ENCODE data around the gene HINT2.

Gene HINT2

DNA sequence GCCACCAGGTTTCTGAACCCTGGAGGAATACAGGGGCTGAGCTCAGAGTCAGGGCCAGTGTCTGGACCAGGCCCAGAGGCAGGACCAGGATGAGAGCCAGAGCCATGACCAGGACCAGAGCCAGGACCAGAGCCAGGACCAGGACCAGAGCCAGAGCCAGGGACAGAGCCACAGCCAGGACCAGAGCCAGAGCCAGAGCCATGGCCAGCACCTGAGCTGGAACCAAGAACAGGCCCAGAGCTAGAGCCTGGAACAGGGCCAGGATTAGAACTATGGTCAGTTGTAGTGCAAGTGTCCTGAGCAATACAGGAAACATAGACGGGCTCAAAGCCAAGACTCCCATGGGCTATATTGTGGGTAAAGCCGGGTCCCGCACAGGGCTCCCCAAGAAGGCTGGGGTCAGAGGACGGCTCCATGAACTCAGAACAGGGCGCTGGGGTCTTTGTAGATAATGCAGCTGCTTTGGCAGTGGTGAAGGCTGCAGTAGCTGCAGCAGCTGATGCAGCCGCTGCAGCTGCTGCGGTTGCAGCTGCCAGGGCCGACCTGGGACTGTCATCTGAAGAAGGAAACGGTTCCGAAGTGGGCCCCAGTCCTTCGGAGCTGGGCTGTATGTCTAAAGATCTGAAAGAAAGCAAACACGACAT, 3.3 kb downstream of the HINT2 start:
- no peak for DNase-seq (ENCODE audit: low spot score)

DNA sequence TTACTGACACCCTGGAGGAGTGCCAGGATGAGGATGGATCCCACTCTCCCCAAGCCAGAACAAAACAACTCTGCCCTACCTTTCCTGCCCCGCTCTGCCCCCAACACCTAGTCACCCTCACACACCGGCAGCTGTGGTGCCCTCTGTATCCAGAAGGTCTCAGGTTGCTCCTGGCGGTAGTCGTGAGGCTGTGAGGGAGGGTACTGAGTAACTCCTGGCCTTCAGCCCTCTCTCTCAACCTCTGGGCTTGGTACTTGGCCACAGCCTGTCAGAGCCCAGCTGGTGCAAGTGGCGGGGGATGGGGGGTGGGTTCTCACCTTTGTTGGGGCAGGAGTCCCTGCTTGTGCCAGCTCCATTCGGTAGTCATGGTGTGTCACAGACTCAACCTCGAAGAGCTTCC, 4.7 kb downstream of the HINT2 start:
- DNase-seq (ENCODE audit: low spot score) = no peak

DNA sequence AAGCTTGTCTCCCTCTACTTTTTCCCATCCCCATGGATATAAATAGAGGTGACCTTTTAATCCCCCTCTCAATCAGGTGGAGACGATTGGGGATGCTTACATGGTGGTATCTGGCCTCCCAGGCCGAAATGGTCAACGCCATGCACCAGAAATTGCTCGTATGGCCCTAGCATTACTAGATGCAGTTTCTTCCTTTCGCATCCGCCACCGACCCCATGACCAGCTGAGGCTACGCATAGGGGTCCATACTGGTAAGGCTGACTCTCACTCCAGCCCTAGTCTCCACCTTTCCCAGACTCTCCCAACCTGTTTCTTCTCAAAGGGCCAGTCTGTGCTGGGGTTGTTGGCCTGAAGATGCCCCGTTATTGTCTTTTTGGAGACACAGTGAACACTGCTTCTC, 6.4 kb downstream of the HINT2 start:
- DNase-seq (ENCODE audit: low spot score) = no peak

DNA sequence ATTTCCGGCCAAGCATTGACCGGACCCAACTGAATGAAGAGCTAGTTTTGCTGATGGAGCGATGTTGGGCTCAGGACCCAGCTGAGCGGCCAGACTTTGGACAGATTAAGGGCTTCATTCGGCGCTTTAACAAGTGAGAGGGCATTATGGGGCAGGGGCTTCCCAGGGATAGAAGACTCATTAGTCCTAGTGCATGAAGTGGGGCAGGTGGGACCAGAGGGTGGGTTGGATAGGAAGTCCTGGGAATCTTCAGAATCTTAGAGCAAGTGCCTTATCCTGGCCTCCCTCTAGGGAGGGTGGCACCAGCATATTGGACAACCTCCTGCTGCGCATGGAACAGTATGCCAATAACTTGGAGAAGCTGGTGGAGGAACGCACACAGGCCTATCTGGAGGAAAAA, 8.7 kb downstream of the HINT2 start:
- DNase-seq (ENCODE audit: low spot score) = no peak

DNA sequence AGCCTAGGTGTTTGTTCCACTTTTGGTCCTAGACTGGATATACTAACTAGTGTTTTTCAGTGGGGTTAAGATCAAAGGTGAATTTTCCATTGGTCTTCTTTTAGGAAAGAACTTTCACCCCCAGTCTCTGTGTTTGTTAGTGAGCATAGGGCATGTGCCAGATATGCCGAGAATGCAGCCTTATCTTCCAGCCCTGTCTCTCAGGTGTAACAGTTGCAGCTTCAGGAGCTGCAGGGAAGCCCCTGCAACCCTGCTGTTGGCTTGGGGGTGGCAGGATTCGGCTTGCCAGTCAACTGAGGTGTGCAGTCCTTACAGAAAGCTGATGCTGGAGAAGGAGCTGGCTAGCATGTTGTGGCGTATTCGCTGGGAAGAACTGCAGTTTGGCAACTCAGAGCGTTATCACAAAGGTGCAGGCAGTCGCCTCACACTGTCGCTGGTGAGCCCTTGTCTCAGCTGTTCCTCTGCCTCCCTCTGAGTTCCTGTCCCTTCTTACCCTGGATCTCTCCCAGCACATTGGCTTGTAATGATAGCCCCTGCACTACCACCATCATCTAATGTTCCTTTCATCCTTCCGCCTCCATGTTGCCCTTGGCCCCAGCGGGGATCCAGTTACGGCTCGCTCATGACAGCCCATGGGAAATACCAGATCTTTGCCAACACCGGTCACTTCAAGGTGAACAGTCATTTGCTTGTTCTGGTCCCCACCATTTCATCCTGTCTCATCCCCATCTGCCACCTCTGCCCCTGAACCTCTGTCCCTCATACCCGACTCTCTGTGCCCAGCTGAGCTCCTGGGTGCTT, 13.3 kb downstream of the HINT2 start:
- DNase-seq (ENCODE audit: low spot score) = peak; percentile 20

DNA sequence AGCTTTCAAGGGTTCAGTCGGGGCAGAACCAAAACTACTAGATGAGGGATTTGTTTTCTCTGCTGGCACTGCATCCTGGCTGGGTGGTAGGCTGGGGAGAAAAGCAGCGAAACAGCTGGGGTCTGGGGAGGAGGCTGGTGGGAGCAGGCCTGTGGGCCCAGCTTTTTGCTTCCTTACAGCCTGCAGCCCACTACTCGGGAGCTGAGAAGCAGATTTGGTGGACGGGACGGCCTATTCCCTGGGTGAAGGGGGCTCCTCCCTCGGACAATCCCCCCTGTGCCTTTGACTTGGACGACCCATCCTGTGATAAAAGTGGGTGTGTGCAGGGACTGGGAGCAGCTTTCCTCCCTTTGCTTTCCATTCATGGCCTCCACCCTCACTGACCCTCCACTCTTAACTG, 14.3 kb downstream of the HINT2 start:
- DNase-seq (ENCODE audit: low spot score) = no peak

DNA sequence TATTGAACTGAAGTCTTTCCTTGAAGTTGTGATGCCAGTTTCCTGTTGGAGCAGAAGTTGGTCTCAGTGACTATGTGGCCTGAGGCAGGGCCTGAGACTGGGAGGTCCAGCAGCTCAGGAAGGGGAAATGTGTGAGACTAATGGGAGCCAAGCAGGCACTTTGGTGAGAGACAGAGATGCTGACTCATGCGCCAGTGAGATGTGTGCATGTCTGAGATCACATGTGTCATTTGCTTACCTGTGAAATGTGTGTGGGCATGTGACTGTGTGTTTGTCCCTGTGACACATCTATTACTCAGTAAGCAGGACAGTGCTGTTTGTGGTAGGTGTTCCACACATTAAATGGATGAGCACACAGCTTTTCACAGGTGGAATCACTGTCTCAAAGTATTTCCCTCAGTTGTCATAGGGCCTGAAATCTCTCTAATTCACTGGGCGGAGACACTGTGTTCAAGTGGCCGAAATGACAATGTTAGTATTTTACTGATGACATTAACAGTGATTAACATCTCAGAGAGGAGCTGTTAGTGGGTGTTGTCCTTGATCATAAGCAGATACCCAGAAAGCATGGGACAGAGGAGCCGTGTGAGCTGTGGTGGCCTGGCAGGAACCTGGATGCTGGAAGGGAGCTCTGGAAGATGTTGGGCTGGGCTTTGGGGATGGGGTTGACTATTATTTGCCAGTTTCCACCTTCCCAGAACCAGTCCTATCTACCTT, 16.0 kb downstream of the HINT2 start:
- peak; percentile 63 for DNase-seq (ENCODE audit: low spot score)

DNA sequence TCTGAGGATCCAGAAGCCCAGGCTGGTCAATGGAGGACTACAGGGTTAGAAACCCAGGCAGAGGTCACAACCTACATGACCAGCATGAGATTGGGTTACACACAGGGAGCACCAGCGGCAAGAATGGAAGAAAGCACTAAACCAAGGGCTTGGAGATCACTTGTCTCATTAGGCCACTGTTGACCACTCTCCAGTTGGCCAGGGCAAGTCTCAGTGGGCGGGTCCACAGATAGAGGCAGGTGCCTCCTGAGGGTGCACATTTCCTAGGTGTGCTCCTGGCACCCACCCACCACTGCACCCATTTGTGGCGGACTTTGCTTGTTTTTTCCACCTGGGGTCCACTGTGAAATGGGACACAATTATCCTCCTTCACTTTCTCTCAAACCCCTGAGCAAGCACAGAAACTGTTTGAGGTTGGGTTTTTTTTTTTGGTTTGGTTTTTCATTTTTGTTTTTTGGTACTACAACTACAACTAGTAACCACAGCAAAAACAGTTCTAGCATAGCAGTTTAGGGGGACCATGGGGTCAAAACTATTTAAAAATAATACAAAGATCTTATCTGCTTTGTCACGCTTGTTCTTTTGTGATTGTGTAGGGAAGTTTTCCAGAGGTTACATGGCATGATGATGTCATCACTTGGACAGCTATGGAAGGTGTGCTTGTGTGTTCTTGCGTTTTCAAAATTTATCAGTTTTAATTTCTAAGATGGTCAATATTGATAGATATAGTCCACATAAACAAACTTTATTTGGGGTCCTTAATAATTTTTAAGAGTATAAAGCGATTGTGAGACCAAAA, 17.3 kb downstream of the HINT2 start:
- DNase-seq (ENCODE audit: low spot score) = no peak

DNA sequence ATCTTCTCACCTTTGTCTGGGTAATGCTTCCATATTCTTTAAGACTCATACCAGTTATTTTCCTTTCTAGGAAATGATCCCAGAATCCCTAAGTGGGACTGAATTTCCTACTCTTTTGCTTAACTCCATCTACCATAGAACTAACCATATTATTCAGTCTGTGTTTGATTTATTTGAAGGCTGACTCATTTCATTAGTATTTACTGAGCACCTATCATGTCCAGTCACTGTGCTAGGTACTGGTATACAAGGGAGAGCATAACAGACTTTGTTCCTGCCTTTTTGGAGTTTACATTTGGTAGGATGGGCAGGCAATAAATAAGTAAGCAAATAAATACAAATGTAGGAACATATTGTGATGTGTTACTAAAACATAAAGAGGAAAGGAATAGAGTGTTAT, 19.1 kb downstream of the HINT2 start:
- DNase-seq (ENCODE audit: low spot score) = no peak

DNA sequence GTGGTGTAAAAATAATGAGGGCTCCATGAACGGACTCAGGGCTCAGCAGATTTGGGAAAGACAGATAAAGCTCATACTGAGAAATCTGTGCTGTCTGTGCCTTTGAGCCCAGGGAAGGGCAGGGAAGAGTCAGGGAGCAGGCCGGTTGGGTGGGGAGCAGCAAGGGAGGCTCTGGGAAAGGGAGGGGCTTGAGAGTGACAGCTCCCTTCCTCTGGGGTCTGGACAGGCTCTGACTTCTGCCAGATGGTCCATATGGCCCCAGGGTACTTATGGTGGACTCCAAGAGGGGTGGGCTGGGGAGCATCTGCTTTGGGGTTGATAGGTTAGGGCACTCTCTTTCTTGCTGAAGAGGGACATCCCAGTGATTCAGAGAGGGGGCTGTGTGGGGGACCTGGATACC, 21.4 kb downstream of the HINT2 start:
- no peak for DNase-seq (ENCODE audit: low spot score)

DNA sequence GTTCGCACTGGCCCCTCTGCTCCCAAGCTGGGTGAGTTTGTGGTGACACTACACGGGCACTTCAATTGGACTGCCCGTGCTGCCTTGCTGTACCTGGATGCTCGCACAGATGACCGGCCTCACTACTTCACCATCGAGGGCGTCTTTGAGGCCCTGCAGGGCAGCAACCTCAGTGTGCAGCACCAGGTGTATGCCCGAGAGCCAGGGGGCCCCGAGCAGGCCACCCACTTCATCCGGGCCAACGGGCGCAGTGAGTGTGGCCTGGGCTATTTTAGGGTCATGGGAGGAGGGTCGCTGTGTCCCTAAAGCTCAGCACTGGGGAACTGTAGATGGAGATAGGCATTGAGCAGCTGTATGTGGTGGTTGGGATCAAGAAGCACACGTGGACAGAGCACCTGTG, 22.0 kb downstream of the HINT2 start:
- DNase-seq (ENCODE audit: low spot score) = no peak

DNA sequence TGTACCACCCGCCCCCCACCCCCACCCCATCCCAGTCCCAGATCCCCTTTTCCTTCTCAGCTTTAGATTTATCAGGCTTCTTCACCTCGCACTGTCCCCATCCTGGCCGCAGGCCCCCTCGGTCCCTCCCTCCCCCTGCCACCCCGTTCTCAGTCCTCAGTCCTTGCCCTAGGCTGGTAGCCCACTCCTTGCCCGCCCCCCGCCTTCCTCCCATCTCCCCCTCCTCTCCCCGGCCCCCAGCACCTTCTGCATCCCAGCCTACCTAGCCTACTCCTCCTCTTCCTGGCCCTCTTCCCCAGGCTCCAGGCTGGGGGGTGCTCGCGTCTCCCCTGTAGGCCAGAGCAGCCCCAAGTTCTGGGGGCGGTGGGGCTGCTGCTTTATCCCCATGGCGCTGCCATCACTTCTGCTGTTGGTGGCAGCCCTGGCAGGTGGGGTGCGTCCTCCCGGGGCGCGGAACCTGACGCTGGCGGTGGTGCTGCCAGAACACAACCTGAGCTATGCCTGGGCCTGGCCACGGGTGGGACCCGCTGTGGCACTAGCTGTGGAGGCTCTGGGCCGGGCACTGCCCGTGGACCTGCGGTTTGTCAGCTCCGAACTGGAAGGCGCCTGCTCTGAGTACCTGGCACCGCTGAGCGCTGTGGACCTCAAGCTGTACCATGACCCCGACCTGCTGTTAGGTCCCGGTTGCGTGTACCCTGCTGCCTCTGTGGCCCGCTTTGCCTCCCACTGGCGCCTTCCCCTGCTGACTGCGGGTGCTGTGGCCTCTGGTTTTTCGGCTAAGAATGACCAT, 22.6 kb downstream of the HINT2 start:
- no peak for DNase-seq (ENCODE audit: low spot score)

DNA sequence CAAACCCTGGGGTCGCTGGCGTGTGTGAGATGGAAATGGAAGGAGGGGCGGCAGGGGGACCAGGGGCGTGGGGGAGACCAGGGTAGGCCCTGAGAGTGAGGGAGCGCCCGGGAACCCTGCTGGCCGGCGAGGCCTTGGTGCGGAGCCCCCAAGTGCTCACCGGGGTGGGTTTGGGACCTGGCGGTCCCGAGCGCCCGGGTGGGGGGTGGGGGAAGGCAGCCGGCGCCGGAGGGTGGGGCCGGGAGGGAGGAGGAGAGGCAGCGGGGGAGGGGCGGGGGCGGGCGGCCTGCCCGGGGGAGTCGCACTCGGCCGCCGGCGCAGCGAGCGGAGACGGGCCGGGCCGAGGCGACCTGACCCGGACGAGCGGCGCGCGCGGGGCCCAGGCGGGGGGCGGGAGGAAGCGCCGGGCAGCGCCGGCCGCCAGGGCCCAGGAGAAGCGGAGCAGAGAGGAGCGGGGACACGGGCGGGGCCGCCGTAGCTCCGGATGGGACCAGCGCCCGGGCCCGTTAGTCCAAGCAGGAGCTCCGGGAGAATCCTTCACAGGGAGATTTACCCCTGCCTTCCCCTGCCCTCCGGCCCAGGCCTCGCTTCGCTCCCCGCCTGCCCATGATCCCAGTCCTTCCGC, 23.4 kb downstream of the HINT2 start, which contains the start of gene NPR2:
NPR2 (plus strand) TSS at position 295 of the 625 bp plus-strand sequence. CDS start 818 bp downstream, outside the sequence.
- DNase-seq (ENCODE audit: low spot score) = no peak

DNA sequence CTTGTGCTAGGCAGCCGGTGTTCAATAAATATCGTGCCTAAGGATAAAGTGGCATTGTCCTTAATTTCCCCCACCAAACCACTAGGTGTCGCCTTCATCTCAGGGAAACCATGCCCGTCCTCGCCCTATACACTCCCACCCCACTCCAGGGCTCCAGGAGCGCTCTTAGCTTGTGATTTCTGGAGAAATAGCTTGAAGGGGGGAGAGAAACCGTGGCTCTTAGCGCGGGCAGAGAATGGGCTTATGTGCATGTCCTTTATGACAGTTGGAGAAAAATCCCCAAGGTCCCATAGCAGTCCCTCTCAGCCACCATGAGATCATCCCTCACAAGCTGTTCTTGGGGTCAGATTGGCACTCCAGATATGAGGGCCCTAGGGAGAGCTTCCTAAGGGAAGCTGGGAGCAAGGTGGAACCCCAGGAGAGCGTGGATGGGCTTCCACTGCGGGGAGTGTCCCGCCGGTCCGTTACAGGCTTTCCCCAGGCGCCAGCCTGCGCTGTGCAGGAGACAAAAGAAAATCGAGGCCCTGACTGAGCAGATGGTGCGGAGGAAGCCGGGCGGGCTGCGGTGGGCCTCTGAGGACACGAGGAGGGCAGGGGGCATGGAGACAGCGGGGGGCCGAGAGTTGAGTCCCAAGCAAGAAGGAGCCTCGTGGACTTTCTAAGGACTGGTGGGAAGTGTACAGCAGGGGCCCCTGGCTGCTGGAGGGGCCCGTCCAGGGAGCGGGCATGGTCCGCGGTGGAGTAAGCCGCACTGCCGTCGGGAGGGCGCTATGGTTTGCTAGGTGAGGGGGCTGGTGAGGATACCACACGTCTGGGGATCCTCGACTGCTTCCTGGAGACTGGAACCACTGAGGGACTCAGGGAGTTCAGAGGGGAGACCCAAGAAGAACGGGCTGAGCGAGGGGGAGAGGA, 24.2 kb downstream of the HINT2 start:
- peak; percentile 80 for DNase-seq (ENCODE audit: low spot score)

DNA sequence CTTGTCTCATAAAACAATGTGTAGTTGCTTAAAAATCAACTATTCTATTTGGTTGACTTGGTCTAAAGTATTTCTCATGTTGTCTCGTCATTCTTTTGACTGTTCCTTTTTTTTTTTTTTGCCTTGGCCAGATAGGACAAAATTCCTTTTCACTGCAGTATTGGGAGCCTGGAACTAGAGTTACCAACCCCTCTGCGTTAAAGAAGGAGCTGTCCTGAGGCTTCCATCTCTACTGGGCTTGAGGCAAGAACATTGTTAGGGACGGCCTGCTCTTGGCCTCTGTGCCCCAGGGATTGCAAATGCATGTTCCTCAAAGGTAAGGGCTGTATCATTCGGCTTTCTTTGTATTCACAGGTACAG, 24.8 kb downstream of the HINT2 start:
- DNase-seq (ENCODE audit: low spot score) = no peak

DNA sequence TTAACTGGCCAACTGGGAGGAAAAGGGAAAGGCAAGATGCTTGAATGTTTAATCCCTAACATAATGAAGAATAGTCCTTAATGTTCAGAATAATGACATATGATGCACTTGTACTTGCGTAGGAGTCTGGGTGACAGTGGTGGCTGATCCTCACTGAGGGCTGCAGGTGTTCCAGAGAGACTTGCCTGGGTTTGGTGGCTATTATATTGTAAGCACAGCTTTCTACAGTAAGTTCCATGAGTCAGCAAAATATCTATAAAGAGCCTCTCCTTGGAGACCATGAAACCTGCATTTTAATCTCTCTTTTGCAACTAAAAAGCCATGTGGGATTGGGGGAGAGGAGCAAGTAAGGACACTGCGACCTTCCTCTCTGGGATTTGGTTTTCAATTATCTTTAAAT, 25.3 kb downstream of the HINT2 start:
- no peak for DNase-seq (ENCODE audit: low spot score)

DNA sequence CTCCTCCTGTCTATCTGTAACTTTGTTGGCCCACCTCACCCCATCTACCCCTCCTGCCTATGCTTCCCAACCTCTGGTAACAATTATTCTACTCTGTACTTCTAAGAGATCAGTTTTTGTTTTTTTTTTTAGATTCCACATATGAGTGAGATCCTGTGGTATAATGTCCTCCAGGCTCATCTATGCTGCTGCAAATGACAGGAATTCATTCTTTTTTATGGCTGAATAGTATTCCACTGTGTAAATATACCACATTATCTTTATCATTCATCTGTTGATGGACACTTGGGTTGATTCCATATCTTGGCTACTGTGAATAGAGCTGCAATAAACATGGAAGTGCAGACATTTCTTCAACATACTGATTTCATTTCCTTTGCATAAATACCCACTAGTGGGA, 31.4 kb downstream of the HINT2 start:
- no peak for DNase-seq (ENCODE audit: low spot score)

DNA sequence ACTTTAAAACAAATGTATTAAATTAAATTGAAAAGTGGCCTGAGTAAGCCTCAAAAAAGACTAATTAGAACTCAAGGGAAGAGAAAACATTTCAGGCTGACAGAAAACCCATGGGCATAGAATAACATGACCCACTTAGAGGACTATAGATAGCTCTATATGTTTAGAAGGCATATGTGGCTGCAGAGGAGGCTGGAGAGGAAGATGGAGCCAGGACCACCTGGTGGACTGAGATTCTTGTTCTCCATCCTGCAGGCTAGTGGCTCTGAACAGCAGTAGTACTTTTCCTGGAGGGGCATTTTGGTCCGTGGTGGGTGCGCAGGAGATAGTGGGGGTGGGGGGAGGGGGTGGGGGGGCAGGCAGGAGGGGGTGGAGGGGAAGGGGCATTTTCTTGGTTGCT, 33.8 kb downstream of the HINT2 start:
- DNase-seq (ENCODE audit: low spot score) = no peak

DNA sequence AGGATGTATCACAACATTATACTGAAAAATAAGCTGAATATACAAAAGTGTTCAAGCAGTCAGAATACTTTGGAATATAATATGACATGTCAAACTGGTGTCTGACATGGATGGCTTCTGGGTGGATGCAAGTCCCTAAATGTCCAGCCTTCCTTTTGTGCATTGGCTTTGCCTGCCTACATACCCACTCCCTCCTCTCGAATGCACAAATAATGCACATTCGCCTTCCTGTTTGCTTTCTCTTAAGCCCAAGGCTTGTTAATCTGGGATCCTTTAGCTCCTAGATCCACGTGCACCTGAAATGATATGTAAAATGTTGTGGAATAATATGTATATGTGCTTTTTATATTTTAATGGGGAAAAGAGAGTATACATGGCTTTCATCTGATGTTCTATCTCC, 36.3 kb downstream of the HINT2 start:
- no peak for DNase-seq (ENCODE audit: low spot score)

DNA sequence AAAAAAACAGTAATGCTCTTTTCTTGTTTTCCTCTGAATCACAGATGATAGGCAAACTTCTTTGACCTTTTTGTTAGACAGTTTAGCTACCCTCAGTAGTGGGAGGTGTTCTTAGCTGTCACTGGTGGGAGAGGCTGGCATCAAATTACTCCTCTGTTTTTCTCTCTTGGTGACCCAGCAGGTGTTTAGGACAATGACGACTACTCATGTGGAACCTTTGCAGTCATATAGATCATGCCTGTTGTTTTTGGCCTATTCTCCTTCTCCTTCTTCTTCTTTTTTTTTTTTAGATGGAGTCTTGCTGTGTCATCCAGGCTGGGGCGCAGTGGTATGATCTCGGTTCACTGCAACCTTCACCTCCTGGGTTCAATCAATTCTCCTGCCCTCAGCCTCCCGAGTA, 38.8 kb downstream of the HINT2 start:
- DNase-seq (ENCODE audit: low spot score) = no peak
